ENCODE data around the gene MAGEB17.
"Not testable (repeated sequence)": the region's sequence is repeated elsewhere in the genome, so short reads cannot be mapped to it uniquely, and the experiment has no call there.

Gene MAGEB17

GRCh38 chrX:16172391-16172790 is 5.1 kb downstream of the MAGEB17 start:
- Mint-ChIP-seq H3K9me3 (no peaks in the 10 kb centered on the region), H3K4me3 (no peak overlapping the region), H3K36me3 (ENCODE audit: low read depth) (no peaks in the 10 kb centered on the region), H3K27ac (no peak overlapping the region), H3K27me3 (peaks cover 36% of the 10 kb centered on the region), H3K4me1 (ENCODE audit: low read depth) (no peaks in the 10 kb centered on the region)
- DNase-seq = no peak

GRCh38 chrX:16175329-16176061 is 8.2 kb downstream of the MAGEB17 start:
- H3K9me3 Mint-ChIP-seq = no peaks in the 10 kb centered on the region
- H3K4me1 Mint-ChIP-seq (ENCODE audit: low read depth) = no peaks in the 10 kb centered on the region
- no peak for DNase-seq
- H3K4me3 Mint-ChIP-seq = no peak overlapping the region
- peaks cover 39% of the 10 kb centered on the region for H3K27me3 Mint-ChIP-seq
- no peaks in the 10 kb centered on the region for H3K36me3 Mint-ChIP-seq (ENCODE audit: low read depth)
- no peak overlapping the region for H3K27ac Mint-ChIP-seq

DNA sequence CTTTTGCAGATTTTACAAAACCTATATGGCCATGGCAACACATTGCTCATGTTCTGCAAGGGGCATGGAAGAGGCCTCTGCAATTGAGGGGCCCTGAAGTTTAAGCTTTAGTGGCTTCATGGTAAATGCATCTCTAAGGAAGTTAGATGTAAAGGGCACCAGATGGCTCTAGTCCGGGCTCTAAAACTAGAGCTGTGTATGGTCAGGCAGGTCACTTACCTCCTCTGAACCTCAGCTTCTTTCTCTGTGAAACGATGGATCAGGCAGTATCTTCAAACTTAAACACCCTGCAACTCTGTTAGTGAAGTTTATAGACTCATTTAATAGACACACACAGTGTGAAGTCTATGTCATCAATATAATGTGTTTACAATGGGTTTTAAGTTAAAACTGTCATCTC is 10.0 kb downstream of the MAGEB17 start:
- H3K27ac Mint-ChIP-seq = no peak overlapping the region
- H3K4me3 Mint-ChIP-seq = no peak overlapping the region
- H3K36me3 Mint-ChIP-seq (ENCODE audit: low read depth) = no peaks in the 10 kb centered on the region
- no peaks in the 10 kb centered on the region for H3K4me1 Mint-ChIP-seq (ENCODE audit: low read depth)
- H3K27me3 Mint-ChIP-seq = peaks cover 45% of the 10 kb centered on the region
- no peaks in the 10 kb centered on the region for H3K9me3 Mint-ChIP-seq
- no peak for DNase-seq

DNA sequence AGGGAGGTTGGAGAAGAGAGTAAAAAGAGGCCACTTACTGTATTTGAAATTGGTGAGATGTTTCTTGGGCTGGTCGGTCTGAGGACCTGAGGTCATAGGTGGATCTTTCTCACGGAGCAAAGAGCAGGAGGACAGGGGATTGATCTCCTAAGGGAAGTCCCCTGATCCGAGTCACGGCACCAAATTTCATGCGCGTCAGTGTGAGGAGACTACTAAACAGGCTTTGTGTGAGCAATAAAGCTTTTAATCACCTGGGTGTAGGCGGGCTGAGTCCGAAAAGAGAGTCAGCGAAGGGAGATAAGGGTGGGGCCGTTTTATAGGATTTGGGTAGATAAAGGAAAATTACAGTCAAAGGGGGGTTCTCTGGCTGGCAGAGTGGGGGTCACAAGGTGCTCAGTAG is 16.6 kb downstream of the MAGEB17 start:
- not testable (repeated sequence) for H3K9me3 Mint-ChIP-seq; H3K27ac Mint-ChIP-seq; H3K4me3 Mint-ChIP-seq; DNase-seq; H3K4me1 Mint-ChIP-seq (ENCODE audit: low read depth); H3K36me3 Mint-ChIP-seq (ENCODE audit: low read depth)
- peaks cover 60% of the 10 kb centered on the region for H3K27me3 Mint-ChIP-seq

GRCh38 chrX:16185725-16186136 is 18.4 kb downstream of the MAGEB17 start:
- Mint-ChIP-seq H3K27ac (no peak overlapping the region), H3K4me3 (no peak overlapping the region), H3K36me3 (ENCODE audit: low read depth) (no peaks in the 10 kb centered on the region), H3K4me1 (ENCODE audit: low read depth) (peaks cover 9% of the 10 kb centered on the region), H3K27me3 (peaks cover 58% of the 10 kb centered on the region), H3K9me3 (no peaks in the 10 kb centered on the region)
- no peak for DNase-seq

GRCh38 chrX:16186380-16187007 is 19.2 kb downstream of the MAGEB17 start:
- no peak overlapping the region for H3K4me3 Mint-ChIP-seq
- no peaks in the 10 kb centered on the region for H3K9me3 Mint-ChIP-seq
- no peak for DNase-seq
- H3K27ac Mint-ChIP-seq = no peak overlapping the region
- H3K4me1 Mint-ChIP-seq (ENCODE audit: low read depth) = peaks cover 9% of the 10 kb centered on the region
- H3K27me3 Mint-ChIP-seq = peaks cover 59% of the 10 kb centered on the region
- H3K36me3 Mint-ChIP-seq (ENCODE audit: low read depth) = no peaks in the 10 kb centered on the region

- Mint-ChIP-seq H3K36me3 (ENCODE audit: low read depth) (no peaks in the 10 kb centered on the region), H3K27me3 (peaks cover 61% of the 10 kb centered on the region)
- DNase-seq = no peak
These were observed 19.9 kb downstream of the MAGEB17 start for GRCh38 chrX:16187024-16187760.

GRCh38 chrX:16188687-16189086 is 21.4 kb downstream of the MAGEB17 start:
- Mint-ChIP-seq H3K27me3 (peaks cover 57% of the 10 kb centered on the region), H3K36me3 (ENCODE audit: low read depth) (no peaks in the 10 kb centered on the region), H3K27ac (no peak overlapping the region), H3K4me3 (no peak overlapping the region), H3K9me3 (no peaks in the 10 kb centered on the region), H3K4me1 (ENCODE audit: low read depth) (peaks cover 9% of the 10 kb centered on the region)
- DNase-seq = no peak

More at GRCh38 chrX:16187024-16187760, 19.9 kb downstream of the MAGEB17 start:
- Mint-ChIP-seq H3K4me1 (ENCODE audit: low read depth) (peaks cover 9% of the 10 kb centered on the region), H3K4me3 (no peak overlapping the region), H3K27ac (no peak overlapping the region), H3K9me3 (no peaks in the 10 kb centered on the region)

DNA sequence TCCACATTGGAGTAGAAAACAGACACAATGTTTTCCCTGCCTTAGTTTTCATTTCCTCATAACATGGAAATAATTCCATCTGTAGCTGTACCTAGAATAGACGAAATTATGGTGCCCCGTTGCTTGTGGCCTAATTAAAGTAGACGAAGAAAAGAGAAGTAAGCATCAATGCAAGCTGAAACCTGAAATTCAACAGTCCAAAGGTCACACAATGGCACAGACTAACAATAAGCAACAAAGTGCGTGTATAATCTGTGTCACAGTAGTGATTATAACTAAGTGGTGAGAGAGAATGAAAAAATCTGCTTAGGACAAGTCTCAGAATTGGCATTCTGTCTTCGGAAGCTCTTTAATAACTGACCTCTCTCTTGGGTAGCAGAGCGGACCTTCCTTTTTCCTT is 24.3 kb downstream of the MAGEB17 start:
- no peaks in the 10 kb centered on the region for H3K4me1 Mint-ChIP-seq (ENCODE audit: low read depth)
- H3K27ac Mint-ChIP-seq = no peak overlapping the region
- H3K4me3 Mint-ChIP-seq = no peak overlapping the region
- no peaks in the 10 kb centered on the region for H3K9me3 Mint-ChIP-seq
- H3K36me3 Mint-ChIP-seq (ENCODE audit: low read depth) = no peaks in the 10 kb centered on the region
- no peak for DNase-seq
- H3K27me3 Mint-ChIP-seq = peaks cover 49% of the 10 kb centered on the region

DNA sequence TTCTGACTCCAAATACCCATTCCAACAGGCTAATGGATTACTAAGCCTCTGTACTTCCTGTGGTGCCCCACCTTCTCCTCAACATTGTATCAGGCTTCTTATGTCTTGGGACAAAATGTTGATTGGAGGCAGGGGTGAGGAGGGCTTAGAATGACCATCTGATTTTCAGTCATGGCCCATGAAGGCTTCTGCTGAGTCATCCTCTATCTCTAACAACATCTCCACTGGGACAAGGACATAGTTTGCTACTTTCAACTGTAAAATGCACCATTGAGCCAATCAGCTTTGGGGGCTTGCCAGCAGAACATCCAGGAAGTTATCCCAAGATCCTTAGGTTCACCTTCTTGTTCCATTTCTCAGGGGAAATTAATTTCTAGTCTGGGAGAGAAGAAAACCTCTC is 29.5 kb downstream of the MAGEB17 start:
- Mint-ChIP-seq H3K27me3 (peaks cover 65% of the 10 kb centered on the region), H3K9me3 (no peaks in the 10 kb centered on the region)

GRCh38 chrX:16199343-16199742 is 32.1 kb downstream of the MAGEB17 start:
- peaks cover 62% of the 10 kb centered on the region for H3K27me3 Mint-ChIP-seq
- no peak overlapping the region for H3K27ac Mint-ChIP-seq
- no peaks in the 10 kb centered on the region for H3K4me1 Mint-ChIP-seq (ENCODE audit: low read depth)
- H3K36me3 Mint-ChIP-seq (ENCODE audit: low read depth) = no peaks in the 10 kb centered on the region
- H3K4me3 Mint-ChIP-seq = no peak overlapping the region
- no peaks in the 10 kb centered on the region for H3K9me3 Mint-ChIP-seq
- no peak for DNase-seq

More for the DNA sequence above, 29.5 kb downstream of the MAGEB17 start:
- DNase-seq = no peak
- Mint-ChIP-seq H3K27ac (no peak overlapping the region), H3K4me3 (no peak overlapping the region), H3K4me1 (ENCODE audit: low read depth) (no peaks in the 10 kb centered on the region), H3K36me3 (ENCODE audit: low read depth) (no peaks in the 10 kb centered on the region)

- no peak overlapping the region for H3K4me3 Mint-ChIP-seq
- no peaks in the 10 kb centered on the region for H3K9me3 Mint-ChIP-seq
- H3K27me3 Mint-ChIP-seq = peaks cover 49% of the 10 kb centered on the region
- H3K27ac Mint-ChIP-seq = no peak overlapping the region
- no peaks in the 10 kb centered on the region for H3K4me1 Mint-ChIP-seq (ENCODE audit: low read depth)
- no peak for DNase-seq
- no peaks in the 10 kb centered on the region for H3K36me3 Mint-ChIP-seq (ENCODE audit: low read depth)
These were observed 35.7 kb downstream of the MAGEB17 start for GRCh38 chrX:16202943-16203342.

DNA sequence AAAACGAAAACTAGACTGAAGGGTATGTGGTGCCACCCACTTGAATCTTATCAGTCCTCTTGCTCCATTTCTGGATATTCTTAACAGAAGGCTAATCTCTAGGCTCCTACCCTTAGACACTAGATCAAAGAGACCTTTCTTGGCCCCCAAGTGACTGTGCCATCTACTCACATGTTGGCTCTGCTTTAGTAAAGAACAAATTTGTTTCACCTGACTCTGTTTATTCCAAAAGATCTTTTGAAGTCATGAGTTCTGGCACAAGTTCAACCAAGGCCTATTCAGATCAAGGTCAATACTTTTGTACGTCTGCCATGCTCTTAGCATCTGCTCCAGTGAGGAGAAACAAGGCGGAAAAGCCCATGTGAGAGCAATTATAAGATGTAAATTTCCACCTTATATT is 37.3 kb downstream of the MAGEB17 start:
- H3K4me3 Mint-ChIP-seq = no peak overlapping the region
- no peaks in the 10 kb centered on the region for H3K4me1 Mint-ChIP-seq (ENCODE audit: low read depth)
- no peaks in the 10 kb centered on the region for H3K36me3 Mint-ChIP-seq (ENCODE audit: low read depth)
- peaks cover 40% of the 10 kb centered on the region for H3K27me3 Mint-ChIP-seq
- H3K27ac Mint-ChIP-seq = no peak overlapping the region
- no peak for DNase-seq
- no peaks in the 10 kb centered on the region for H3K9me3 Mint-ChIP-seq

- H3K27ac Mint-ChIP-seq = no peak overlapping the region
These were observed 38.6 kb downstream of the MAGEB17 start for GRCh38 chrX:16205840-16206239.

DNA sequence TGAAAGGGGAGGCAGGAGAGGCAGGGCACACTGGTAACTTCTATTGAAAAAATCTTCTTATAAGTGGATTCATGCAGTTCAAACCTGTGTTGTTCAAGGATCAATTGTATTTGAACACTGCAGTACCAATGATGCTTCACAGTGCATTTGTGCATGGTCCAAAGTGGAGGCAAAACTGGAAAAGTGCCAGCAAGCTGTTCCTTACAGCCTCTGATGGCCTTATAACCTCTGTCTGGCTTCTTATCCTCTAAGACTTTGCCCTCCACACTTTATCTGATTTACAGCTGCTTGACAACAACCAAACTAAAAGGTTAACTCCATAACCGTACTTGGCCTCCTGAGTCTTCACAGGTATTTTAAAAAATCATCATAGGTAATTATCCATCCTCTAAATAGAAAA is 40.4 kb downstream of the MAGEB17 start:
- Mint-ChIP-seq H3K4me1 (ENCODE audit: low read depth) (no peaks in the 10 kb centered on the region), H3K36me3 (ENCODE audit: low read depth) (no peaks in the 10 kb centered on the region), H3K27ac (no peak overlapping the region), H3K9me3 (no peaks in the 10 kb centered on the region), H3K4me3 (no peak overlapping the region), H3K27me3 (peaks cover 14% of the 10 kb centered on the region)
- no peak for DNase-seq

More at GRCh38 chrX:16205840-16206239, 38.6 kb downstream of the MAGEB17 start:
- H3K9me3 Mint-ChIP-seq = no peaks in the 10 kb centered on the region
- no peaks in the 10 kb centered on the region for H3K36me3 Mint-ChIP-seq (ENCODE audit: low read depth)
- DNase-seq = no peak
- H3K27me3 Mint-ChIP-seq = peaks cover 28% of the 10 kb centered on the region
- no peaks in the 10 kb centered on the region for H3K4me1 Mint-ChIP-seq (ENCODE audit: low read depth)
- H3K4me3 Mint-ChIP-seq = no peak overlapping the region

Measured in activated T-cell treated with anti-CD3 and anti-CD28 coated beads, Interleukin-2, amount 50 U/mL, for 24 hours (primary cell).